A549 (cell line): ENCODE data around the gene SNUPN.

Experiments used
- CBX8 ChIP-seq: fragments of 200-600 bp; sonication (generic); IDR thresholded peaks from 2 replicates; pipeline ENCODE4 v1.6.1; 2016
- CEBPB ChIP-seq, 2 experiments: fragments of >200 bp in 1 of 2; sonication (Bioruptor Twin) in 1 of 2; formaldehyde crosslinking in 1 of 2; IDR thresholded peaks; 2 replicates each; pipeline ENCODE4 v1.6.1; 2012 to 2016
- EP300 ChIP-seq, 2 experiments: fragments of >200 bp; sonication (Bioruptor Twin); formaldehyde crosslinking; IDR thresholded peaks; 2 replicates in 1 of 2; 3 replicates in 1 of 2; pipeline ENCODE4 v1.6.1; 2016 to 2017
- HMGXB4 ChIP-seq: fragments of 250-450 bp; sonication (Bioruptor Pico); IDR thresholded peaks from 2 replicates; pipeline ENCODE4 v1.5.0; 2021; ENCODE audit warnings: mild to moderate bottlenecking, moderate library complexity, borderline replicate concordance
- HOXA7 ChIP-seq: fragments of 250-450 bp; sonication (Bioruptor Pico); IDR thresholded peaks from 2 replicates; pipeline ENCODE4 v1.5.0; 2020; ENCODE audit warnings: mild to moderate bottlenecking, moderate library complexity
- JUNB ChIP-seq: fragments of >200 bp; sonication (Bioruptor Twin); formaldehyde crosslinking; IDR thresholded peaks from 2 replicates; pipeline ENCODE4 v1.6.1; 2016
- POLR2A ChIP-seq: IDR thresholded peaks from 2 replicates; pipeline ENCODE4 v1.6.1; 2012; ENCODE audit warnings: mild to moderate bottlenecking, low read length
- RAD21 ChIP-seq, 2 experiments: fragments of >200 bp in 1 of 2; sonication (Bioruptor Twin) in 1 of 2; formaldehyde crosslinking in 1 of 2; IDR thresholded peaks in 1 of 2; conservative IDR thresholded peaks in 1 of 2; 2 replicates in 1 of 2; 3 replicates in 1 of 2; pipeline ENCODE4 v1.6.1; 2012 to 2018; ENCODE audit warnings: inconsistent platforms in 1 of 2
- ZSCAN20 ChIP-seq: fragments of 250-450 bp; sonication (Bioruptor Pico); IDR thresholded peaks from 2 replicates; pipeline ENCODE4 v1.8.0; 2022; ENCODE audit warnings: mild to moderate bottlenecking, moderate library complexity
- TF ChIP-seq, protein P1 (sequence below): fragments of >200 bp; sonication (Bioruptor Twin); formaldehyde crosslinking; IDR thresholded peaks from 3 replicates; pipeline ENCODE4 v1.5.1; 2016

GRCh38 chr15:75584121-75584520 is 41.4 kb downstream of the SNUPN start:
- TF ChIP-seq, protein P1, sequence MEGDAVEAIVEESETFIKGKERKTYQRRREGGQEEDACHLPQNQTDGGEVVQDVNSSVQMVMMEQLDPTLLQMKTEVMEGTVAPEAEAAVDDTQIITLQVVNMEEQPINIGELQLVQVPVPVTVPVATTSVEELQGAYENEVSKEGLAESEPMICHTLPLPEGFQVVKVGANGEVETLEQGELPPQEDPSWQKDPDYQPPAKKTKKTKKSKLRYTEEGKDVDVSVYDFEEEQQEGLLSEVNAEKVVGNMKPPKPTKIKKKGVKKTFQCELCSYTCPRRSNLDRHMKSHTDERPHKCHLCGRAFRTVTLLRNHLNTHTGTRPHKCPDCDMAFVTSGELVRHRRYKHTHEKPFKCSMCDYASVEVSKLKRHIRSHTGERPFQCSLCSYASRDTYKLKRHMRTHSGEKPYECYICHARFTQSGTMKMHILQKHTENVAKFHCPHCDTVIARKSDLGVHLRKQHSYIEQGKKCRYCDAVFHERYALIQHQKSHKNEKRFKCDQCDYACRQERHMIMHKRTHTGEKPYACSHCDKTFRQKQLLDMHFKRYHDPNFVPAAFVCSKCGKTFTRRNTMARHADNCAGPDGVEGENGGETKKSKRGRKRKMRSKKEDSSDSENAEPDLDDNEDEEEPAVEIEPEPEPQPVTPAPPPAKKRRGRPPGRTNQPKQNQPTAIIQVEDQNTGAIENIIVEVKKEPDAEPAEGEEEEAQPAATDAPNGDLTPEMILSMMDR, result no peak
- TF ChIP-seq CBX8 (no peak), RAD21 (conservative IDR thresholded peaks at IDR 0.05 in 1 of 2, IDR thresholded peaks at IDR 0.05 in 1 of 2) (no peak), POLR2A (no peak), HOXA7 (CRISPR knock-in tag) (no peak), JUNB (no peak), HMGXB4 (CRISPR knock-in tag) (no peak), ZSCAN20 (CRISPR knock-in tag) (no peak), EP300 (IDR thresholded peaks at IDR 0.05) (no peak), CEBPB (IDR thresholded peaks at IDR 0.05) (no peak)
